A549 (cell line): Measurements from ENCODE around the gene C1orf21.

Source experiments
- BHLHE40 ChIP-seq: IDR thresholded peaks from 2 replicates; pipeline ENCODE4 v1.6.1; 2012; ENCODE audit warnings: low read depth, low read length, inconsistent platforms
- CEBPB ChIP-seq, 2 experiments: fragments of >200 bp in 1 of 2; sonication (Bioruptor Twin) in 1 of 2; formaldehyde crosslinking in 1 of 2; IDR thresholded peaks; 2 replicates each; pipeline ENCODE4 v1.6.1; 2012 to 2016
- CHD4 ChIP-seq: fragments of 200-600 bp; sonication (generic); IDR thresholded peaks from 2 replicates; pipeline ENCODE4 v1.6.1; 2016; ENCODE audit warnings: antibody characterized with exemption, mild to moderate bottlenecking, borderline replicate concordance
- EP300 ChIP-seq, 2 experiments: fragments of >200 bp; sonication (Bioruptor Twin); formaldehyde crosslinking; IDR thresholded peaks; 2 replicates in 1 of 2; 3 replicates in 1 of 2; pipeline ENCODE4 v1.6.1; 2016 to 2017
- JUNB ChIP-seq: fragments of >200 bp; sonication (Bioruptor Twin); formaldehyde crosslinking; IDR thresholded peaks from 2 replicates; pipeline ENCODE4 v1.6.1; 2016
- MAZ ChIP-seq: fragments of 150-350 bp; IDR thresholded peaks from 2 replicates; pipeline ENCODE4 v1.6.1; 2014; ENCODE audit warnings: antibody characterized with exemption, low read depth, low read length, borderline replicate concordance
- MYC ChIP-seq: IDR thresholded peaks from 2 replicates; pipeline ENCODE4 v1.6.1; 2012; ENCODE audit warnings: mild to moderate bottlenecking, inconsistent platforms, low read length, improper control_type of control experiment, borderline replicate concordance
- POLR2A ChIP-seq: IDR thresholded peaks from 2 replicates; pipeline ENCODE4 v1.6.1; 2012; ENCODE audit warnings: mild to moderate bottlenecking, low read length
- RAD21 ChIP-seq, 2 experiments: fragments of >200 bp in 1 of 2; sonication (Bioruptor Twin) in 1 of 2; formaldehyde crosslinking in 1 of 2; IDR thresholded peaks in 1 of 2; conservative IDR thresholded peaks in 1 of 2; 2 replicates in 1 of 2; 3 replicates in 1 of 2; pipeline ENCODE4 v1.6.1; 2012 to 2018; ENCODE audit warnings: inconsistent platforms in 1 of 2
- ZNF302 ChIP-seq: fragments of 250-450 bp; sonication (Bioruptor Pico); IDR thresholded peaks from 2 replicates; pipeline ENCODE4 v1.9.0; 2021; ENCODE audit warnings: inconsistent platforms, mild to moderate bottlenecking, moderate library complexity
- TF ChIP-seq, protein P1 (sequence below): fragments of >200 bp; sonication (Bioruptor Twin); formaldehyde crosslinking; IDR thresholded peaks from 3 replicates; pipeline ENCODE4 v1.5.1; 2016
- TF ChIP-seq, protein P2 (sequence below): fragments of 450-650 bp; IDR thresholded peaks from 2 replicates; pipeline ENCODE4 v1.6.1; 2014; ENCODE audit warnings: antibody characterized with exemption

DNA sequence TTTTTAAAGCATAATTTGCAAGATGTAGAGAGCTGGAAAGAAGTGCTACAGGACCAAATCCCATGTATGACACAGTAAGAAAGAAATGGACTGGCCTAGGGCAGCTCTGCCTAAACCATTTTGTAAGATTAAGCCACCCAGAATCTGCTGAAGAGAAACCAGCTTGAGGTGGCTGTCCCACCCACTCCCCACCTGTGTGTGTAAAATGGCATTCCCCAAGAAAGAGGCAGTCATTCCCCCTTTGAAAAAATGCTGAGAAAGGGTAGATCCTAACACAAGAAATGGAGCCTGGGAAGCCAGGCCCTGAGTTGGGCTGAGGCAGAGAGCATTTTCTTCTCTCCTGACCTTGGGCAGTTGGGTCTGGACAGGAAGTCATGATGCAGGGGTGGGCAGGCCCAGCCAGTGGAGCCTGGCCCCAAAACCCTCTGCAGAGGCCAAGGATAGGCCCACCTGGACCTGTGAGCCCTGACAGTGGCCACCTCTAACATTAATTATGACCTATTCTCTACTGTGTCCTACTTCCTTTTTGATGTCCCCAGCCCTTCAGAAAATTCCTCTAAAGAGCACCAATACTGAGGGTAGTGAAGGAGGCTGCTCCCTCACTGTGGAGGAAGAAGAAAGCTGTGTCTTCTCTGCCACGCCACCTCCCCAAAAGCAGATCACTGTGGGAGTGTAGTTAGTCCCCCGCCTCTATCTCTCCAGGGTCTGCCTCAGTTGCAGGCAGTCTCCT lies 273.8 kb downstream of the C1orf21 start:
- TF ChIP-seq ZNF302 (no peak), BHLHE40 (no peak), EP300 (IDR thresholded peaks at IDR 0.05) (no peak), JUNB (no peak), MYC (no peak), RAD21 (conservative IDR thresholded peaks at IDR 0.05 in 1 of 2, IDR thresholded peaks at IDR 0.05 in 1 of 2) (no peak), CHD4 (no peak), POLR2A (no peak), MAZ (no peak), CEBPB (IDR thresholded peaks at IDR 0.05) (no peak)
- TF ChIP-seq, protein P1, sequence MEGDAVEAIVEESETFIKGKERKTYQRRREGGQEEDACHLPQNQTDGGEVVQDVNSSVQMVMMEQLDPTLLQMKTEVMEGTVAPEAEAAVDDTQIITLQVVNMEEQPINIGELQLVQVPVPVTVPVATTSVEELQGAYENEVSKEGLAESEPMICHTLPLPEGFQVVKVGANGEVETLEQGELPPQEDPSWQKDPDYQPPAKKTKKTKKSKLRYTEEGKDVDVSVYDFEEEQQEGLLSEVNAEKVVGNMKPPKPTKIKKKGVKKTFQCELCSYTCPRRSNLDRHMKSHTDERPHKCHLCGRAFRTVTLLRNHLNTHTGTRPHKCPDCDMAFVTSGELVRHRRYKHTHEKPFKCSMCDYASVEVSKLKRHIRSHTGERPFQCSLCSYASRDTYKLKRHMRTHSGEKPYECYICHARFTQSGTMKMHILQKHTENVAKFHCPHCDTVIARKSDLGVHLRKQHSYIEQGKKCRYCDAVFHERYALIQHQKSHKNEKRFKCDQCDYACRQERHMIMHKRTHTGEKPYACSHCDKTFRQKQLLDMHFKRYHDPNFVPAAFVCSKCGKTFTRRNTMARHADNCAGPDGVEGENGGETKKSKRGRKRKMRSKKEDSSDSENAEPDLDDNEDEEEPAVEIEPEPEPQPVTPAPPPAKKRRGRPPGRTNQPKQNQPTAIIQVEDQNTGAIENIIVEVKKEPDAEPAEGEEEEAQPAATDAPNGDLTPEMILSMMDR = no peak
- TF ChIP-seq, protein P2, sequence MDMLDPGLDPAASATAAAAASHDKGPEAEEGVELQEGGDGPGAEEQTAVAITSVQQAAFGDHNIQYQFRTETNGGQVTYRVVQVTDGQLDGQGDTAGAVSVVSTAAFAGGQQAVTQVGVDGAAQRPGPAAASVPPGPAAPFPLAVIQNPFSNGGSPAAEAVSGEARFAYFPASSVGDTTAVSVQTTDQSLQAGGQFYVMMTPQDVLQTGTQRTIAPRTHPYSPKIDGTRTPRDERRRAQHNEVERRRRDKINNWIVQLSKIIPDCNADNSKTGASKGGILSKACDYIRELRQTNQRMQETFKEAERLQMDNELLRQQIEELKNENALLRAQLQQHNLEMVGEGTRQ = no peak
